NCI-H1694 (cell line): ENCODE measurements around the gene PKNOX2.

Experiments used
- DNase-seq: peaks from one replicate; lab custom pipeline; 2025; lab: John Stamatoyannopoulos, UW

The PKNOX2 gene

GRCh38 chr11:125235071-125235471 lies 70.5 kb downstream of the PKNOX2 start:
- no peak for DNase-seq

GRCh38 chr11:125236072-125236825 lies 71.7 kb downstream of the PKNOX2 start:
- DNase-seq = no peak

- no peak for DNase-seq
Measured at GRCh38 chr11:125239585-125240560, 75.3 kb downstream of the PKNOX2 start.

GRCh38 chr11:125241104-125241503 lies 76.6 kb downstream of the PKNOX2 start:
- no peak for DNase-seq

- no peak for DNase-seq
Measured at GRCh38 chr11:125242141-125242775, 77.7 kb downstream of the PKNOX2 start.

GRCh38 chr11:125244166-125244565 lies 79.6 kb downstream of the PKNOX2 start:
- no peak for DNase-seq

- no peak for DNase-seq
Measured at GRCh38 chr11:125245299-125245698, 80.7 kb downstream of the PKNOX2 start.

- no peak for DNase-seq
Measured at GRCh38 chr11:125247431-125247830, 82.9 kb downstream of the PKNOX2 start.

GRCh38 chr11:125250318-125251213 lies 86.0 kb downstream of the PKNOX2 start:
- DNase-seq = no peak

- no peak for DNase-seq
Measured at GRCh38 chr11:125251214-125251545, 86.6 kb downstream of the PKNOX2 start.

GRCh38 chr11:125251956-125252355 lies 87.4 kb downstream of the PKNOX2 start:
- DNase-seq = no peak

GRCh38 chr11:125253289-125253688 lies 88.7 kb downstream of the PKNOX2 start:
- DNase-seq = no peak

- no peak for DNase-seq
Measured at GRCh38 chr11:125253795-125254525, 89.4 kb downstream of the PKNOX2 start.

GRCh38 chr11:125256541-125257189 lies 92.1 kb downstream of the PKNOX2 start:
- DNase-seq = no peak

GRCh38 chr11:125257190-125257579 lies 92.6 kb downstream of the PKNOX2 start:
- DNase-seq = no peak

GRCh38 chr11:125257751-125258150 lies 93.2 kb downstream of the PKNOX2 start:
- DNase-seq = no peak

GRCh38 chr11:125258291-125259032 lies 93.9 kb downstream of the PKNOX2 start:
- DNase-seq = no peak

- no peak for DNase-seq
Measured at GRCh38 chr11:125261588-125261987, 97.0 kb downstream of the PKNOX2 start.

- DNase-seq = no peak
Measured at GRCh38 chr11:125262194-125262829, 97.8 kb downstream of the PKNOX2 start.
